Glomerular endothelial cell (primary cell): ENCODE data around the gene GRAMD1A. TPM values are rescaled to one million over a fixed set of nuclear protein-coding genes. Genes with fewer than 3 reads are reported as not detected.
"Not testable (repeated sequence)": the region's sequence is repeated elsewhere in the genome, so short reads cannot be mapped to it uniquely, and the experiment has no call there.

Experiments used
- DNase-seq: peaks from one replicate; pipeline ENCODE4 v3.0.0-alpha.2; 2011; ENCODE audit warnings: low read depth, low spot score; ENCODE audit errors: extremely low read depth
- total RNA-seq: library from RNA; depleted of rRNA; stranded (reverse); fragments of >200 nt; gene quantifications from 2 replicates; pipeline ENCODE4 v1.2.3, GENCODE V29; 2015

GRAMD1A gene
- total RNA-seq, 1 donor from 2014 or later = 127 TPM

- no peak for DNase-seq
Observed at GRCh38 chr19:35015954-35016351, 15.8 kb downstream of the GRAMD1A start.

- no peak for DNase-seq
Observed at GRCh38 chr19:35017507-35017906, 17.4 kb downstream of the GRAMD1A start.

GRCh38 chr19:35018379-35018778 is 18.3 kb downstream of the GRAMD1A start:
- no peak for DNase-seq

GRCh38 chr19:35019144-35019543 is 19.0 kb downstream of the GRAMD1A start:
- DNase-seq = no peak

- no peak for DNase-seq
Observed at GRCh38 chr19:35021016-35021415, 20.9 kb downstream of the GRAMD1A start.

GRCh38 chr19:35021596-35021995 is 21.5 kb downstream of the GRAMD1A start:
- no peak for DNase-seq

GRCh38 chr19:35022460-35022859 is 22.3 kb downstream of the GRAMD1A start:
- DNase-seq = no peak

GRCh38 chr19:35023428-35023827 is 23.3 kb downstream of the GRAMD1A start:
- no peak for DNase-seq

- no peak for DNase-seq
Observed at GRCh38 chr19:35024095-35024494, 24.0 kb downstream of the GRAMD1A start.

GRCh38 chr19:35025969-35026368 is 25.8 kb downstream of the GRAMD1A start:
- DNase-seq = no peak

GRCh38 chr19:35026418-35026817 is 26.3 kb downstream of the GRAMD1A start:
- no peak for DNase-seq

- no peak for DNase-seq
Observed at GRCh38 chr19:35027009-35027408, 26.9 kb downstream of the GRAMD1A start.

GRCh38 chr19:35027851-35028599 is 27.9 kb downstream of the GRAMD1A start:
- no peak for DNase-seq

- not testable (repeated sequence) for DNase-seq
Observed at GRCh38 chr19:35028600-35028885, 28.4 kb downstream of the GRAMD1A start.

GRCh38 chr19:35029275-35029736 is 29.2 kb downstream of the GRAMD1A start:
- not testable (repeated sequence) for DNase-seq

GRCh38 chr19:35029737-35030256 is 29.7 kb downstream of the GRAMD1A start:
- DNase-seq = no peak

- DNase-seq = no peak
Observed at GRCh38 chr19:35030257-35031071, 30.3 kb downstream of the GRAMD1A start, which contains the start of gene SCN1B. SCN1B (plus strand) TSS chr19:35030470; CDS start chr19:35030821, 351 bp downstream.

- DNase-seq = no peak
Observed at GRCh38 chr19:35031072-35031881, 31.2 kb downstream of the GRAMD1A start.

GRCh38 chr19:35032356-35032865 is 32.3 kb downstream of the GRAMD1A start:
- no peak for DNase-seq
